Measurements from ENCODE around the gene KAT7. TPM values are rescaled to one million over a fixed set of nuclear protein-coding genes. Genes with fewer than 3 reads are reported as not detected.

The KAT7 gene
- total RNA-seq, 2 donors from 2014 or later, result 38.9 to 51.4 TPM

DNA sequence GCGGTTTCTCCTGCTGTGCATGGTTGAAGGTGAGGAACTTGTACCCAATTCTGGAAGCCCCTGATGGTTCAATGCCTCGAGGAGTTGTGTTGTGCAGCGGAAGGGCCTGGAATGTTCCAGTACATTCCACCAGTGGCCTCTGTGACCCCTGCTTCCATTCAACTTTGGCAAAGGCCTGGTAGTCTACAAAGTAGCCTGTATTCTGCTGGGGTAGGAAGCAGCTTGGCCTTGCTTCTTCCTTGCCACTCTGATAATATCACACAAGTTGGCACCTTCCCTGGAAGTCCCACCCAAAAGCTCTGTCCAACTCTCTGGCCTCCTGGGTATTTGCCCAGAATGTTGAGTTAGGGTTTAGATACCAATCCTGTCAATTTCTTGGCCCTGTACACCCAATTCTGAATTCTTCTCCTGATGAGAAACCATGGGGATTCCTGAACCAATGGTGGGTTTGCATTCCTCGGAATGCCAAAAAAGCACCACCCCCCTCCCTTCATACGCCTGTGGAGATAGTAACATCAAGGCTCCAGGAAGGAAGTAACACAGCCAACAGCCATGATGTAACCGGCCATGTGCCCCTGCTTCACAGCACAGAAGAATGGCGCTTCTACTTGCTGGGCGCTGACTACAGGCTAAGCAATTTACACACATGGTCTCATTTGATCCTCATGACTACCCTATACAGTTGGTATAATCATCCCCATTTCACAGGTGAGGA lies 12.8 kb upstream of the KAT7 start:
- TF ChIP-seq, protein P1, sequence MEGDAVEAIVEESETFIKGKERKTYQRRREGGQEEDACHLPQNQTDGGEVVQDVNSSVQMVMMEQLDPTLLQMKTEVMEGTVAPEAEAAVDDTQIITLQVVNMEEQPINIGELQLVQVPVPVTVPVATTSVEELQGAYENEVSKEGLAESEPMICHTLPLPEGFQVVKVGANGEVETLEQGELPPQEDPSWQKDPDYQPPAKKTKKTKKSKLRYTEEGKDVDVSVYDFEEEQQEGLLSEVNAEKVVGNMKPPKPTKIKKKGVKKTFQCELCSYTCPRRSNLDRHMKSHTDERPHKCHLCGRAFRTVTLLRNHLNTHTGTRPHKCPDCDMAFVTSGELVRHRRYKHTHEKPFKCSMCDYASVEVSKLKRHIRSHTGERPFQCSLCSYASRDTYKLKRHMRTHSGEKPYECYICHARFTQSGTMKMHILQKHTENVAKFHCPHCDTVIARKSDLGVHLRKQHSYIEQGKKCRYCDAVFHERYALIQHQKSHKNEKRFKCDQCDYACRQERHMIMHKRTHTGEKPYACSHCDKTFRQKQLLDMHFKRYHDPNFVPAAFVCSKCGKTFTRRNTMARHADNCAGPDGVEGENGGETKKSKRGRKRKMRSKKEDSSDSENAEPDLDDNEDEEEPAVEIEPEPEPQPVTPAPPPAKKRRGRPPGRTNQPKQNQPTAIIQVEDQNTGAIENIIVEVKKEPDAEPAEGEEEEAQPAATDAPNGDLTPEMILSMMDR (IDR thresholded peaks at IDR 0.05), result no peak
- ATAC-seq (ENCODE audit: insufficient number of reproducible peaks, low FRiP score, low read depth), result peak; percentile 11
- Histone ChIP-seq H3K4me3 (no peak overlapping the region), H3K36me3 (no peaks in the 10 kb centered on the region), H3K4me1 (ENCODE audit: control insufficient read depth in 1 of 2, low read depth in 2 of 2) (peaks cover 24 to 46% of the 10 kb centered on the region in 2 donors), H3K27ac (peak overlapping the region; percentile 68 to 74), H3K9me3 (no peaks in the 10 kb centered on the region), H3K27me3 (replicated peaks; ENCODE audit: insufficient read depth) (no peaks in the 10 kb centered on the region)
- DNase-seq (ENCODE audit: low spot score), result no peak

DNA sequence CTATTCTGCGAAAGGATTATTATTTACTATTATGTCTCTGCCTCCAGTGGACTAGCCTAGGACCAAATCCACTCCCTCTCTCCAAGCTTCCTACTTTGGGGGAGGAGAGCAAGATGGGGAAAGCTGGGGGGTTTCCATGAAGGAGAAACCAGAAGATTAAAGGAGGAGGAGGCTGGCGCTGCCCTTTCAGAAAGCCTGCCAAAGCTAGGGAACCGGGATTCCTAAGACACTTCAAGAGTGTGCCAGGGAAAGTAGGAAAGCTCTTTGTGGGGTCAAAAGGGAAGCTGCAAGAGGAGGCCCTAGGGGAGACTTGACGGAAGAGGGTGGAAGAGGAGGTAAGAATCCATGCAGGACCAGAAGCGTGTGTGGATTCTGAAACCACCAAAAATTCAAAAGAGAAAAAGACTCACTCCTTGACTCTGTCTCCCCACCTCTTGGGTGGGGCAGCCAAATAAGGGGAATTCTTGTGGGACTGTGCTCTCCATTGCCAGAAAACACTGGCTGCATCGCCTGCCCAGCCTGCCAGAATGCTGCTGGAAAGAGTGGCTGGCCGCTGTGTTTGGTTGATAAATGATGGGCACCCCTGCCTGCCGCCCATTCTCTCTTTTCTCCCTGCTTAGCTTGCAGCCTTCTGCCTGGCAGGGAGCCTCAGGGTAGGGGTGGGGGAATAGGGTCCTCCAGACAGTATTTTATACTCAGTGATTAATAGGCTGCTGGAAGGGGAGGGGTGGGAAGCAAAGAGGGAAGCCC lies 11.8 kb upstream of the KAT7 start:
- no peaks in the 10 kb centered on the region for H3K36me3 ChIP-seq
- no peaks in the 10 kb centered on the region for H3K9me3 ChIP-seq
- ATAC-seq (ENCODE audit: insufficient number of reproducible peaks, low FRiP score, low read depth) (no peak), DNase-seq (ENCODE audit: low spot score) (no peak)
- H3K4me1 ChIP-seq (ENCODE audit: control insufficient read depth in 1 of 2, low read depth in 2 of 2), result peaks cover 24 to 46% of the 10 kb centered on the region in 2 donors
- no peaks in the 10 kb centered on the region for H3K27me3 ChIP-seq (replicated peaks; ENCODE audit: insufficient read depth)
- TF ChIP-seq, protein P1 (IDR thresholded peaks at IDR 0.05), result no peak
- H3K27ac ChIP-seq, result peak overlapping the region; percentile 68 to 74
- H3K4me3 ChIP-seq, result peak overlapping the region; percentile 15

DNA sequence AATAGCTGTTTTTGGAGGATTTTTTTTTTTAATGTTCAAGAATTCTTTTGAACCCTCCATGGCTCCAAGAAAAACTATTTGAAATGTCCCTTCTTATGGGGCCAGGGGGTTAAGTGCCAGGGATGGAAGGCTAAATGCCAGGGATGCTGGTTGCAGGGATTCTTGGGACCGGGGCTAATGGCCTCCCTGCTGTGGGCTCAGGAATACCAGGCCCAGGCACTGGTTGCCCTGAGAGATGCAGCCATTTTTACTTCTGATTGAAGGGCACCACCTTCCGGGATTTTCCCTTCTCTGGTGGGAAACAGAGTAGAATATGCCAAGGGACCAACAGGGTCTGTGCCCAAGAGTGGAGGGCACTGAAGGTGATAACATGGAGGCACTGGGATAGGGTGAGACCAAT lies 10.9 kb upstream of the KAT7 start:
- no peak for DNase-seq (ENCODE audit: low spot score)
- TF ChIP-seq, protein P1 (IDR thresholded peaks at IDR 0.05), result no peak
- H3K9me3 ChIP-seq, result no peaks in the 10 kb centered on the region

DNA sequence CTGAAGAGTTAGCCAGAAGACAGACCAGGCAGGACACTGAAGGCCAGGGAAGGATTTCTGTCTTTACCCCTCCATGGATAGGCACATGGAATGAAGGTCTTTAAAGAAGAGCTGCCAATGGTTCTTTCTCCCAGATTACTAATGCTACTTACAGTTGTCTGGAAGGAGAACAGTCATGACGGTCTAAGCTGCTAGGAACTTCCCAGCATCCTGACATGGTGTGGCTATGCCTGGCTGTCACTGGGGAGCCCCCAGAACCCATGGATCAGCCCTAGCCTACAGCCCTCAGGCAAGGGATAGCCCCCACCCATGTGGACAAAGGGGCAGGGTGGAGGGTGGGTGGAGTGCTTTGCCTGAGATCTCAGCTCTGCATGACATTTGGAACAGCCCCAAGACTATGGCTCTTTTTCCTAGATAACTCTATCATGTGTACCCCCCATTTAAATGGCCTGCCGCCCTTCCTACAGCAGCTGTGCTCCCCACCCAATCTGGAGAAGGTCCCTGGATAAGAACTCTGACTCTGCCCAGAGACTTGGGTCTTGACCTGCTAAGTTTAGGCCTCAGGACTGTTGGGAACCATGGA lies 9.2 kb upstream of the KAT7 start:
- DNase-seq (ENCODE audit: low spot score) (no peak), ATAC-seq (ENCODE audit: insufficient number of reproducible peaks, low FRiP score, low read depth) (no peak)
- Histone ChIP-seq H3K4me3 (no peak overlapping the region), H3K36me3 (no peaks in the 10 kb centered on the region), H3K27ac (peak overlapping the region; percentile 55 to 64), H3K9me3 (no peaks in the 10 kb centered on the region), H3K4me1 (ENCODE audit: control insufficient read depth in 1 of 2, low read depth in 2 of 2) (peaks cover 35 to 64% of the 10 kb centered on the region in 2 donors), H3K27me3 (replicated peaks; ENCODE audit: insufficient read depth) (no peaks in the 10 kb centered on the region)
- TF ChIP-seq, protein P1 (IDR thresholded peaks at IDR 0.05), result no peak

More for the DNA sequence above, 10.9 kb upstream of the KAT7 start:
- Histone ChIP-seq H3K4me1 (ENCODE audit: control insufficient read depth in 1 of 2, low read depth in 2 of 2) (peaks cover 24 to 48% of the 10 kb centered on the region in 2 donors), H3K27me3 (replicated peaks; ENCODE audit: insufficient read depth) (no peaks in the 10 kb centered on the region), H3K4me3 (no peak overlapping the region), H3K36me3 (no peaks in the 10 kb centered on the region), H3K27ac (peak overlapping the region; percentile 68 to 74)
- ATAC-seq (ENCODE audit: insufficient number of reproducible peaks, low FRiP score, low read depth), result no peak

DNA sequence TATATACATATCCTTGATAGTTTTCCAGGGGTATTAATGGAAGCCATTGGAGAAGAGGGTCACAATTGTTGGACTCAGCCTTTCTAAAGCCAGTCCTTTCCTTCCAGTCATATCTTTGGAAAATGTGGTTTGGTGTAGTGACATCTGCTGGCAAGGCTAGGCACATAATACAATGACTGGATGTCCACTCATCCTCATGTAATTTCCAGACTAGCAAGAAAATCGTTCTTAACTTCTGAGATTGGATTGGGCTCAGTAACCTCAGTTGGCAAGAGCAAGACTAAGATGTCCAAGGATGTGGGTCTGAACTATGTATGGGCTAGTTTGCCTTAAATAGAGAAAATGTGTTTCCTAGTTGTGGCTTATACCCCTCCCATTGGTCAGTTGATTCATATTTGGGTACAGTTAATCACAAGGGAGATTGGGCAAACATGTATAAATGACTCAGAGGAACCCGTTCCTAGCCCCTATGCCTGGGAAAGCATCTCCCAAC lies 8.7 kb upstream of the KAT7 start:
- no peak overlapping the region for H3K4me3 ChIP-seq
- DNase-seq (ENCODE audit: low spot score) (no peak), ATAC-seq (ENCODE audit: insufficient number of reproducible peaks, low FRiP score, low read depth) (peak; percentile 59)
- H3K36me3 ChIP-seq, result no peaks in the 10 kb centered on the region
- no peaks in the 10 kb centered on the region for H3K27me3 ChIP-seq (replicated peaks; ENCODE audit: insufficient read depth)
- no peaks in the 10 kb centered on the region for H3K9me3 ChIP-seq
- TF ChIP-seq, protein P1 (IDR thresholded peaks at IDR 0.05), result peak; percentile 37
- H3K27ac ChIP-seq, result peak overlapping the region; percentile 55 to 64
- peaks cover 35 to 64% of the 10 kb centered on the region in 2 donors for H3K4me1 ChIP-seq (ENCODE audit: control insufficient read depth in 1 of 2, low read depth in 2 of 2)

All from thoracic aorta (tissue), 2 donors.